BLaER1 (cell line): ENCODE measurements around the gene APOD.
"Not testable (repeated sequence)": the region's sequence is repeated elsewhere in the genome, so short reads cannot be mapped to it uniquely, and the experiment has no call there.

ENCODE experiments used
- H3K27ac ChIP-seq: shearing (Covaris generic); formaldehyde crosslinking; 2 replicates; pipeline ENCODE4 v1.8.1; 2022
- H3K27me3 ChIP-seq: shearing (Covaris generic); formaldehyde crosslinking; 2 replicates; pipeline ENCODE4 v1.8.1; 2022
- H3K36me3 ChIP-seq: shearing (Covaris generic); formaldehyde crosslinking; 2 replicates; pipeline ENCODE4 v1.8.1; 2022
- H3K4me1 ChIP-seq: shearing (Covaris generic); formaldehyde crosslinking; 2 replicates; pipeline ENCODE4 v1.8.1; 2022
- H3K4me2 ChIP-seq: shearing (Covaris generic); formaldehyde crosslinking; 2 replicates; pipeline ENCODE4 v1.8.1; 2022
- H3K4me3 ChIP-seq: shearing (Covaris generic); formaldehyde crosslinking; 2 replicates; pipeline ENCODE4 v1.8.1; 2022
- H3K9ac ChIP-seq: shearing (Covaris generic); formaldehyde crosslinking; 2 replicates; pipeline ENCODE4 v1.8.1; 2022
- H3K9me3 ChIP-seq: shearing (Covaris generic); formaldehyde crosslinking; 2 replicates; pipeline ENCODE4 v1.8.1; 2022
- H4K20me1 ChIP-seq: shearing (Covaris generic); formaldehyde crosslinking; 2 replicates; pipeline ENCODE4 v1.8.1; 2022
- Cebpa-rat ChIP-seq: shearing (Covaris generic); IDR thresholded peaks from 2 replicates; pipeline ENCODE4 v1.8.1; 2022

APOD gene

DNA sequence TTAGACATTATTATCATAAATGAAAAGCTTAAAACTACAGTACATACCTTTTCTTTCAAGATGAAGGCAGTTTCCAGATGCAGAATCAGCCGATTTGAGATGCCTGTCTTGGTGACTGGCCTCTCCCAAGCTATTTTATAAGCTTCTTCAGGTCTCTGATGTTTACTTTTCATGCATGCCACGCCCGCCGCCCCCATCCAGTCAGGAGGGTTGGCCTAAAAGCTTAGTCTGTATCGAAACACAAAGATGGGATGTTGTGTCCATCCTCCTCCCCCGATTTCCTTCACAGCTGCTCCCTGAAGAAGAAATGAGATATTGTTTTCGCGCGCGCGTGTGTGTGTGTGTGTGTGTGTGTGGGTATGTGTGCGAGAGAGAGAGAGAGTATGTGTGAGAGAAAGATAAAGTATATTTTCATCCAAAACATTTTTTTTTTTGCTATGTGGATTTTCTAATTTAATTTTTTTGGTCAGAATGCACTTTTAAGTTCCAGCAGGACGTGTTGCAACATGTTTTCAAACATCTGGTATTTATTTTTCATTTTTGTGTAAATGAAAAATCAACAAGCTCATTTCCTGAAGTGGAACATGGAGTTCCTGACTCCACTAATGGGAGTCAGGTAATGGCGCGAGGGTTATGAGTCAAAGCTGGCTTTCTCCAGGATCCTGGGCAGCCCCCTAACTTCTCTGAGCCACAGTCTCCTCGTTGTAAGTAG, at the start of gene APOD:
TSS of gene APOD (minus strand) at position 110 of the 712 bp plus-strand sequence. CDS start 4,479 bp downstream, outside the sequence.
- peaks cover 4% of the 10 kb centered on the region for H3K9me3 ChIP-seq
- no peak for TF ChIP-seq Cebpa-rat
- H3K4me3 ChIP-seq, result no peak within 1 kb of the TSS
- no peaks in the 10 kb centered on the region for H3K27me3 ChIP-seq
- H4K20me1 ChIP-seq, result no peaks in the 10 kb centered on the region
- peak within 1 kb of the TSS; percentile 44 for H3K4me2 ChIP-seq
- H3K36me3 ChIP-seq, result no peaks in the 10 kb centered on the region
- H3K27ac ChIP-seq, result no peak within 1 kb of the TSS
- peaks cover 63% of the 10 kb centered on the region for H3K4me1 ChIP-seq
- H3K9ac ChIP-seq, result no peak within 1 kb of the TSS

DNA sequence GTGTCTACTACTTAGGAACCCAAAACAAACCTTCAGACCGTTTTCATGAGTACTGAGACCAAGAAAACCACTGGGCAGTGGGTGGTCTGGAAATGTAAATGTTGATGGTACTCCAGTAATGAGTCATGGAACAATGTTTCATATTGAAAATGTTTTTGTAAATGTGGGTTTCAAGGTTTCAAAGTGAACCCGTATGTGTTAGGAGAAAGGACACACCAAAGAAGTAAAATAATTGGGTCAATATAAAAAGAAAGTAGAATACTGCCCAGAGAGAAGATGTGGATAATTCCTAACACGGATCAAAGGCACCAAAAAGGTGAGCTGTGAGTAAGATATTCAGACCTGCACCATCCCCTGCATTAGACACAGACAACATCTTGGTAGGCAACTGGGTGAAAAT, 49.6 kb upstream of the APOD start:
- H3K9me3 ChIP-seq, H3K27ac ChIP-seq, H3K9ac ChIP-seq, H3K4me3 ChIP-seq, H3K27me3 ChIP-seq, H3K4me2 ChIP-seq, H3K36me3 ChIP-seq, H4K20me1 ChIP-seq: not testable (repeated sequence)
- peaks cover 39% of the 10 kb centered on the region for H3K4me1 ChIP-seq

DNA sequence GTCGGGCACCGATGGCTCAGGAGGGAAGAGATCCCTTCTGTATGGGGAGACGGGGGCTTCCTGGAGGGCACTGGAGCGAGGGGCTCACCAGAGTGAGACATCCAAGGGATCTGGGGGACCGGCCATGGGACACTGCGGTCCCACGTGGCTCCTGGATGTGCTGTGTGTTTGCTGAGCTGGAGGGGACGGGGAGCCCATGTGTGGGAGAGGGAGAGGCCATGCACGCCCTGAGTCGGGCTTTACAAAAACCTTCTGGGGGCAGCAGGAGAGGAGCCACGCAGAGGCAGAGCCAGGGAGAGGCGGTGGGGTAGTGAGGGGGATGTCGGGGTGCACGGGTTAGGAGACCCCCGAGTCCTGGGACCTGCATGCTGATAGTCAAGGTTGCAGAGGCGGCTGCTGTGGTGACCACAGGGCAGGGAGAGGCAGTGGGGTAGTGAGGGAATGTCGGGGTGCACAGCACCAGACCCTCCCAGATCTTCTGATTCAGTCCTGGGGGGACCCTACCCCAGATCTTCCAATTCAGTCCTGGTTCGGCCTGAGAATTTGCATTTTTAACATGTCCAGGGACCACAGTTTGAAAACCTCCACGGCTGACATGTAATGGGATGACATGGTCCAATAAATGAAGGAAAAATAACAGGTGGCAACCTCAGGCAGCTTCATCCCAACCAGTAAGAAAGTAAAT, 48.9 kb upstream of the APOD start:
- H4K20me1 ChIP-seq, H3K9me3 ChIP-seq, H3K4me3 ChIP-seq, H3K27me3 ChIP-seq, H3K36me3 ChIP-seq, H3K9ac ChIP-seq: not testable (repeated sequence)
- Histone ChIP-seq H3K27ac (peak overlapping the region; percentile 44; the same call in 1 of the 2 replicates), H3K4me1 (peaks cover 46% of the 10 kb centered on the region), H3K4me2 (peak overlapping the region; percentile 58)

DNA sequence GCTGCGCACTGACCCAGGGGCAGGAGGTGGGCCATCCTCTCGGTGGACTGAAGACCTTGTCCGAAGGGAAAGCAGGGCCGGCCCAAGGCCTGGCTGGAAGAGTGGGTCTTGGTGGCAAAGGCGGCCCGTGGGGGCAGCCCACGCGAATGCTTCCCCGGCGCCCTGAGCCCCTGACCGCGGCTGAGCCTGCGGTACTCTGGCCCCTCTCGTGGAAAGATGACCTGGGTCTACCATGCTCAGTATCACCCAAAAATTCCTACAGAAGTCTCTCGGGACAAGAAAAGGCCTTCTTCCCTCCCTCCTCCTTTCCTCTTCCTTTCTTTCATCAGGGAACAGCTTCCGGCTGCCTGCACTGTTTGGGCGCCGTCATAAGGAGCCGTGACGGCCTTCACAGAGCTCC, 48.3 kb upstream of the APOD start:
- Histone ChIP-seq H3K4me1 (peaks cover 52% of the 10 kb centered on the region), H3K4me2 (peak overlapping the region; percentile 58), H3K27ac (peak overlapping the region; percentile 44; the same call in 1 of the 2 replicates)
- H3K4me3 ChIP-seq, H3K9me3 ChIP-seq, H3K27me3 ChIP-seq, H3K9ac ChIP-seq, H4K20me1 ChIP-seq, H3K36me3 ChIP-seq: not testable (repeated sequence)

DNA sequence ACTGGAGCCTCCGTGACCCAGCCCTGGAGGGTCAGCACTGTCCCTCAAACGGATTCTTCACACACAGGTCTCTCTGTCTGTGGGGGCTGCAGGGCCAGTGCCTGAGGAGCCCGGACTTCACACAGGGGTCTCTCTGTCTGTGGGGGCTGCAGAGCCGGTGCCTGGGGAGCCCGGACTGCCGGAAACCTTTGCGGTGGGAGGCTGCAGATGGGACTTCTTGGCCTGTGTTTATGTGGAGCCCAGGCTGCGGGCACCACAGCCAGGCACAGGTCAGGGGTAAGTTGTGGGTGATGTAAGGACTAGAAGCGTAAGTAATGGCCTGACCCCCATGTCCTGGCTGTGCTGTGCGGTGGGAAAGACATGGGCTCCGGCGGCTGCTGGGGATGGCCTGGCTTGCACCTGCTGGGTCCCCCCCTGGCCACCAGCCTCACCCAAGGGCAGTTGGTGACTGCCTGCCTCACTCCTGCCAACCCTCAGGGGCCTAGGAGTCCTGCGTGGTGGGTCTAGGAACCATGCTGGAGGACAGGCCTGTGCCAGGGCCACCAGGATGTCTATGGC, 47.3 kb upstream of the APOD start:
- H3K9me3 ChIP-seq, H3K4me3 ChIP-seq, H3K27ac ChIP-seq, H4K20me1 ChIP-seq, H3K36me3 ChIP-seq, H3K27me3 ChIP-seq, H3K9ac ChIP-seq: not testable (repeated sequence)
- Histone ChIP-seq H3K4me2 (peak overlapping the region; percentile 19; the same call in 1 of the 2 replicates), H3K4me1 (peaks cover 51% of the 10 kb centered on the region)

DNA sequence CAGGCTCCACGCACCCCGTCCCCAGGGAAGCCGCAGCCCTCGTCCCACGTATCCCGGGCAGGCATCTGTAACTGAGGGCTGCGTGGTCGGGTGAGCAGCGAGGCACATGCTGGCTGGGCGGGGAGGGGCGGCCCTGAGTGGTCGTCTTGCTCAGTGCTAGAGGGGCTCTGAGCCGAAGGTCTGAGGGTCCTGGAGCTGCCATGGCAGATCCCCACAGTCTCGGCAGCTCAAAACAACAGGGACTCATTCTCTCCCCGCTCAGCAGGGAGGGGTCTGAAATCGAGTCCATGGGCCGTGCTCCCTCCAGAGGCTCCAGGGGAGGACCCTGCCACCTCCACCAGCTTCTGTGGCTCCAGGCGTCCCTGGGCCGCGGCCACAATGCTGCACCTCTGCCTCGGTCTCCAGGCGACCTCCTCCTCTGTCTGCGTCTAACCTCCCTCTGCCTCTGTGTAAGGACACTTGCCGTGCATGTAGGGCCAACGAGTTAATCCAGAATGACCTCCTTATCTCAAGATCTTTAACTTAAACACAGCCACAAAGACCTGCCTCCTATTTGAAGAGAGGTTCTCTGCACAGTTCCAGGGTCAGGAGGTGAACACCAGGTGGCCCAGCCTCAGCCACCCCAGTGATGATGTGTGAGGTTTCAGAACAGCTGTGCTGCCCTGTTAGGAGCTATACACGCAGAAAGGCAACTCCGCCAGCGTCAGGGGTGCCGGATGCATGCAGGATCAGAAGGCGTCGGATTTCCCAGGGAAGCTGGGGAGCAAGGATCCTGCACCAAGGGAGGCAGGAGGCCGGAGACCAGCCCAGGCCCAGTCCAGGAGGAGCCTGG, 46.6 kb upstream of the APOD start:
- not testable (repeated sequence) for H3K27me3 ChIP-seq, H4K20me1 ChIP-seq, H3K27ac ChIP-seq, H3K36me3 ChIP-seq, H3K9me3 ChIP-seq, H3K4me3 ChIP-seq, H3K9ac ChIP-seq
- peaks cover 48% of the 10 kb centered on the region for H3K4me1 ChIP-seq
- peak overlapping the region; percentile 72 for H3K4me2 ChIP-seq

DNA sequence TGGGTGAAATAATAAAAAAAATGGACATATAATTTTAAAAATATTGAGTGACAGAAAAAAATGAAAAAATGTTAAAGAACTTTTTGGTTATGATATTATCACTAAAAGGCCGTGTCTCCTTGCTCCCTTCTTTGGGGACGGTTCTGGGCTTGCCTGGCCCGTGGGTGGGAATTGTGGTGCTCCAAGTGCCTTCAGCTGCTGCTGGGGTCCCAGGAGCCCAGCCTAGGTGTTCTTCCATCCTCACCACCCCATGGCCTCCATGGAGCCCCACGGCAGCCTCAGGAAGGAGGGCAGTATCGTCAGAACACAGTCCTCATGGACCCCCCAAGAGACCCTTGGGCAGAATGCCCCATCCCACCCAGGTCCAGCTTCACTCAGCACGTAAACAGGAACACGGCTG, 45.9 kb upstream of the APOD start:
- Histone ChIP-seq H3K4me1 (peaks cover 48% of the 10 kb centered on the region), H3K4me2 (peak overlapping the region; percentile 72)
- H3K4me3 ChIP-seq, H3K27ac ChIP-seq, H3K36me3 ChIP-seq, H3K9ac ChIP-seq, H3K9me3 ChIP-seq, H3K27me3 ChIP-seq, H4K20me1 ChIP-seq: not testable (repeated sequence)

DNA sequence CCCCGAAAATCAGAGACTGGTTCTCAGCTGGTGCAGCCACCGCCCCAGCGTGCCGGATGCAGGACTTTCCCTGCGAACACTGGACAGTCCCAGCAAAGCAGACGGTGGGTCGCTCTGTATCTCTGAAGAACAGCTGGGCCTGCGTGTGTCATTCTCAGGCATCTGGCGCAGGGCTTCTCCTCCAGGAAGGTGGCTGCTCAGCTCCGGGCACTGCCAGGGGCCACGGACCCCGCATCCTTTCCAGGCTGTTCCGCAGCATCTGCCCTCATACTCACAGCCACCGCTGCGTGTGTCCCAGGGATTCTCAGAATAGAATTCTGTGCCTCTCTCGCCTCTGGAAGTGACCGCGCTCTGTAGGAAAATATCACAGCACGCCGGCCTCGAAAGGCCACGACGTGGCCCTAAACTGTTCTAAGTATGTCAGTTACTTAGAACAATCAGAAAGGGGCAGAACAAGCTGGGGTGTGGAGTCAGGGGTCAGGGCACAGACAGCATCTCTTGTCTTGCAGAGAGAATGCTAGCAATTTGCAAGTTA, 44.7 kb upstream of the APOD start:
- not testable (repeated sequence) for H3K9ac ChIP-seq, H3K9me3 ChIP-seq, H3K4me3 ChIP-seq, H3K36me3 ChIP-seq, H3K27me3 ChIP-seq, H4K20me1 ChIP-seq
- Histone ChIP-seq H3K4me1 (peaks cover 48% of the 10 kb centered on the region), H3K4me2 (peak overlapping the region; percentile 64), H3K27ac (0 out of 2 replicates have a peak overlapping the region, but pooled peaks have one; percentile 22)

DNA sequence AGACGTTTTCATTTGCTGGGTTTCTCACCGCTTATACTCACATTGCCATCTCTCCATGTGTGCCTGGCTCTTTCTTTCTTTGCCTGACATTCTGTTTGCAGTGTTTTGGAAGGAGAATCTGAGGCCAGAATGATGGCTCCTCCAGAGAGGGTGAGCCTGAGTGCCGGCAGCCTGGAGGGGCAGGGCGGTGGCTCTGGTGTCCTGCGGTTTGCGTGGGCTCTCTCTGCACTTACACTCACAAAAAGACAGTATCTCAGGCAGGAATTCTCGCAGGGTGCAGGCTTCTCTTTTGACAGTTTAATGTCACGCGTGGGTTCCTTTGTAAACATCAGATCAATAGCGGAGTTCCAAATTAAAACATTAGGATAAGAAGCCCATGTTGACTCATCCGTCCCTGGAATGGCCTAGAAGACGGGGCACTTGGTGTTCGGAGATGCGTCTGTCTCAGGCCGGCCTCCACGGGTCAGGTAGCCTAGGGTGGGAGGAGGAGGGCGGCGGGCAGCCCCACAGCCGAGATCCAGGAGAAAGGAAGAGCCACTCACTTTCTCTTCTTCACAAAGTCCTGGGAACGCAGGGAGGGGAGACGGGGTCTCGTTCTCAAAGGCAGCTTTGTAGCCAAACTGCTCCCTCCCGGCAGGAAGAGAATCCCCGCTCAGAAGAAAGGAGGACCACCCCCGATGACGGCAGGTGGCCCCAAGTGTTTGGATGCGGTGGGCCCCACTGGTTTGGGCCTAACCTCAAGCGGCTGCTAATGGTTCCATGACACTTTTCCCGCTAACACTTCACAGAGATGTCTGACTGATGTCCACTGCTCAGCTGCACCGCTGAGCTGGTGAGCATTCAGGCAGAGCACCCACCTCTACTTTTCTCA, 44.0 kb upstream of the APOD start:
- H4K20me1 ChIP-seq, H3K36me3 ChIP-seq: not testable (repeated sequence)
- peaks cover 45% of the 10 kb centered on the region for H3K4me1 ChIP-seq

DNA sequence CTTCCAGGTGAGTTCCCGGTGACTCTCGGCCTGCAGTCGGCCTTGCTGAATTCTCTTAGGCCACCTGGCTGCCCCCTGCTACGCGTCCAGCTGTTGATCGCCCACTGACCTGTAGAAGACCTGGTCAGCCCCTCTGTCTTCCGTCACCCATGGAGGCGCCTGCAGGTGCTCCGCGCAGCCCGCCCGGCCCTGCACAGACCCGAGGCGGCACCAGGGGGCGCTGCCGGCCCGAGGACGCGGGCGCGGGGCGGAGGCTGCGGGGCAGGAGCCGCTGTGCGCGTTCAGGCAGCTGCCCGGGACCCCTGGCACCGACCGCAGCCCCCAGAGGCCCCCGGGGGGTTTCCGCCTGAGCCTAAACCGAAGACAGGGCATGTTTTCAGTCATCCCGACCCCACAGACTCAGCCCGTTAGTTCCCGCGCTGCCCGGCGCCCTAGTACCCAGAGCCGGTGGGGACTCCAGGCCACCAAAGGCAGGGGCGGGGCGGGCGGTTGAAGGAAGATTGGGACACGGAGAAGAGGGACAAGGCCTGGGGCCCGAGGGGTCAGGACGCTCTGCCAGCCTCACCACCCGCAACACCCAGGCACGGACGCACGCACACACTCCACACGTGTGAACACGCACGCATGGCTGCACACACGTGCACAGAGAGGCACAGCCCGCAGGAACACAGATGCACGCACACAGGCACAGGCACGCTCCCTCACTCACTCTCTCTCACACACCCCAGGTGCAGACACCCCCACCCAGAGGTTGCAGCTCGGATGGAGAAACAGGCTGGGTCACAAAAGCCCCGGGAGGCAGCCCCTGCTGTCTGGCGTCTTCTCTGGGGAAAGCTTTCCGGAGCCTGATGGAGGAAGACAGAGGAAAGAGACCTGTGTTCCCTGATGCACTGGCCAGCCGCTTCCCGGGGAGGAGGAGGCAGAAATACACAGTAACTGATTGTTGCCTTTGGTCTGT, 41.1 kb upstream of the APOD start:
- not testable (repeated sequence) for H4K20me1 ChIP-seq, H3K9me3 ChIP-seq, H3K27me3 ChIP-seq, H3K4me3 ChIP-seq, H3K36me3 ChIP-seq, H3K9ac ChIP-seq
- peak overlapping the region; percentile 30; the same call in 1 of the 2 replicates for H3K27ac ChIP-seq
- H3K4me1 ChIP-seq, result peaks cover 23% of the 10 kb centered on the region
- peak overlapping the region; percentile 51 for H3K4me2 ChIP-seq

More for the DNA sequence above, 44.0 kb upstream of the APOD start:
- not testable (repeated sequence) for H3K9ac ChIP-seq, H3K4me3 ChIP-seq, H3K9me3 ChIP-seq, H3K27me3 ChIP-seq
- Histone ChIP-seq H3K4me2 (peak overlapping the region; percentile 64), H3K27ac (0 out of 2 replicates have a peak overlapping the region, but pooled peaks have one; percentile 22)

DNA sequence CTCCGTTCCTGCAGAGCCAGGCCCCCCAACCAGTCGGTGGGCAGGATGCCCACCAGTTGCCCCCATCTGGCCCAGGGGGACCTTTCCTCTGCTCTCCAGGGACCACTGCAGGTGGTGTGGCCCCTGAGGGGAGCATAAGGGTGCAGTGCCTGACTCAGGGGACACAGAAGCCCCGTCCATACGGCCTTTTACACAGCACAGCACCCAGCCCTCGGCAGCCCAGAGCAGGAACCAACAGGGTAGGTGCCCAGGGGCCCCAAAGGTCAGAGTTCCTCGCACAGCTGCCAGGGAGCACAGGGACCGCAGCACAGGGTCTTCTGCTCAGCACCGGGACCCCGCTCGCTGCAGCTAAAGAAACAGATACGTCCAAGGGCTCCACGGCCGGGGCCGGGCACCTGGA, 40.4 kb upstream of the APOD start:
- H3K27ac ChIP-seq, H3K4me3 ChIP-seq, H3K4me2 ChIP-seq, H3K9me3 ChIP-seq, H4K20me1 ChIP-seq, H3K9ac ChIP-seq, H3K27me3 ChIP-seq, H3K36me3 ChIP-seq: not testable (repeated sequence)
- peaks cover 19% of the 10 kb centered on the region for H3K4me1 ChIP-seq
